ENCODE measurements around the gene PRKACB. TPM values are rescaled to one million over a fixed set of nuclear protein-coding genes. Genes with fewer than 3 reads are reported as not detected.

Gene PRKACB
- total RNA-seq = 22.1 and 25.6 TPM in 2 replicates

DNA sequence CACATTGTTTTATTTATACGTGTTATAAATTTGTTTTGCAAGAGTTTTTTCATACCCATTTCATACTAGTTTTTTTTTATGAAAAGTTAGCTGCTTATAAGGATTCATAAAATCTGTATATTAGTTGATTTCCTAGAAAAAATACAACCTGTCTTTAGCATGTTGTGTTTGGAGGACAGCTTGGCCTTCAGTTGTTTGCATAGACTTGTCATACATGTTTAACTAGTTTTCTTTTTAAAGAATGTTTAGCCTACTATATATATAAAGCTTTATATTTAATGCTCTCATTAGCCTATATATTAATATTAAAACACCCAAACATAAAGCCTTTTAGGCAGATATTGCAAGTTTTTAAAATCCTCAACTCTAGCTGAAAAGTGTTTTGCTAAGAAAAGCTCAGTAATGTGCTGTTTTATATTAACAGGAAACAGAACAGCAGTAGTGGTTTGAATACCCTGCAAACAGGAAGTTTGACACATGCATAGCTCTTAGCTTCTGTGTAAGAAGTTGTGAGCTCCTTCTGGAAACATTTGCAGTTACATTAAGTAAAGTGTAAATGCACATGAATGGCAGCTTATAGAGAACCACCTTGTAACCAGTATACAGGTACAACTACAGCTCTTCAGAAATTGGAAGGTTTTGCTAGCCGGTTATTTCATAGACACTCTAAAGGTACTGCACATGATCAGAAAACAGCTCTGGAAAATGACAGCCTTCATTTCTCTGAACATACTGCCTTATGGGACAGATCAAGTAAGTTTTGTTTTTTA is at the start of gene PRKACB:
TSS of gene PRKACB (plus strand) at position 476 of the 770 bp plus-strand sequence. CDS start at position 567, 91 bp downstream.
- peak; percentile 13 for DNase-seq (ENCODE audit: insufficient read length, low spot score, missing footprints)

DNA sequence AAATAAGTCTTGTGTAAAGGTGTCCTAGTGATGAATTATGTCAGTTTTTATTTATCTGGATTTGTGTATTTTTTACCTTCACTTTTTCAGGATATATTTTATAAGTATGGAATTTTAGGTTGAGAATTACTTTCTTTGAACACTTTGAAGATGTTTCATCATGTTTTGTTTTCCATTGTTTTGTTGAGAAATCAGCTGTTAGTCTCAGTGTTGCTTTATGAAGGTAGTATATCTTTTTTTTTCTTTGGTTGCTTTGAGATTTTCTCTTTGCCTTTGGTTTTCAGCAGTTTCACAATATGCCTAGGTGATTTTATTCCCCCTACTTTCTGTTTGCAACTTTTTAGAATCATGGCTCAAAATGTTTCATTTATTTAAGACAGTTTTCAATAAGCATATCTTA is 48.8 kb upstream of the PRKACB start:
- no peaks in the 10 kb centered on the region for H4K20me1 ChIP-seq (ENCODE audit: insufficient read depth, low read length)
- no peak overlapping the region for H3K4me2 ChIP-seq (ENCODE audit: insufficient read depth, low read length)
- no peak overlapping the region for H3K4me3 ChIP-seq (ENCODE audit: insufficient read depth, low read length)
- H3K79me2 ChIP-seq (ENCODE audit: insufficient read depth, low read length) = no peaks in the 10 kb centered on the region
- no peaks in the 10 kb centered on the region for H3K36me3 ChIP-seq (ENCODE audit: insufficient read depth, low read length)
- no peak for DNase-seq (ENCODE audit: insufficient read length, low spot score, missing footprints)
- TF ChIP-seq, protein P1, sequence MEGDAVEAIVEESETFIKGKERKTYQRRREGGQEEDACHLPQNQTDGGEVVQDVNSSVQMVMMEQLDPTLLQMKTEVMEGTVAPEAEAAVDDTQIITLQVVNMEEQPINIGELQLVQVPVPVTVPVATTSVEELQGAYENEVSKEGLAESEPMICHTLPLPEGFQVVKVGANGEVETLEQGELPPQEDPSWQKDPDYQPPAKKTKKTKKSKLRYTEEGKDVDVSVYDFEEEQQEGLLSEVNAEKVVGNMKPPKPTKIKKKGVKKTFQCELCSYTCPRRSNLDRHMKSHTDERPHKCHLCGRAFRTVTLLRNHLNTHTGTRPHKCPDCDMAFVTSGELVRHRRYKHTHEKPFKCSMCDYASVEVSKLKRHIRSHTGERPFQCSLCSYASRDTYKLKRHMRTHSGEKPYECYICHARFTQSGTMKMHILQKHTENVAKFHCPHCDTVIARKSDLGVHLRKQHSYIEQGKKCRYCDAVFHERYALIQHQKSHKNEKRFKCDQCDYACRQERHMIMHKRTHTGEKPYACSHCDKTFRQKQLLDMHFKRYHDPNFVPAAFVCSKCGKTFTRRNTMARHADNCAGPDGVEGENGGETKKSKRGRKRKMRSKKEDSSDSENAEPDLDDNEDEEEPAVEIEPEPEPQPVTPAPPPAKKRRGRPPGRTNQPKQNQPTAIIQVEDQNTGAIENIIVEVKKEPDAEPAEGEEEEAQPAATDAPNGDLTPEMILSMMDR (IDR thresholded peaks at IDR 0.05; ENCODE audit: extremely low read depth, low read depth, low read length) = no peak
- H3K4me1 ChIP-seq (ENCODE audit: insufficient read depth, low read length) = no peaks in the 10 kb centered on the region
- no peaks in the 10 kb centered on the region for H3K27me3 ChIP-seq (ENCODE audit: insufficient read depth, low read length)
- H3K9me3 ChIP-seq (ENCODE audit: low read depth, low read length) = no peaks in the 10 kb centered on the region
- no peak overlapping the region for H2AFZ ChIP-seq (ENCODE audit: low read length)
- H3K27ac ChIP-seq (ENCODE audit: low read depth, low read length) = no peak overlapping the region

More for the DNA sequence above, at the start of gene PRKACB:
- Histone ChIP-seq H3K79me2 (ENCODE audit: insufficient read depth, low read length) (no peaks in the 10 kb centered on the region), H3K27me3 (ENCODE audit: insufficient read depth, low read length) (no peaks in the 10 kb centered on the region), H2AFZ (ENCODE audit: low read length) (peak within 1 kb of the TSS; percentile 30), H3K4me2 (ENCODE audit: insufficient read depth, low read length) (peak within 1 kb of the TSS; percentile 42), H3K36me3 (ENCODE audit: insufficient read depth, low read length) (no peaks in the 10 kb centered on the region), H3K4me1 (ENCODE audit: insufficient read depth, low read length) (peaks cover 23% of the 10 kb centered on the region), H3K9me3 (ENCODE audit: low read depth, low read length) (no peaks in the 10 kb centered on the region), H3K27ac (ENCODE audit: low read depth, low read length) (peak within 1 kb of the TSS; percentile 36), H4K20me1 (ENCODE audit: insufficient read depth, low read length) (no peaks in the 10 kb centered on the region), H3K4me3 (ENCODE audit: insufficient read depth, low read length) (no peak within 1 kb of the TSS)
- TF ChIP-seq, protein P1 (IDR thresholded peaks at IDR 0.05; ENCODE audit: extremely low read depth, low read depth, low read length) = no peak

DNA sequence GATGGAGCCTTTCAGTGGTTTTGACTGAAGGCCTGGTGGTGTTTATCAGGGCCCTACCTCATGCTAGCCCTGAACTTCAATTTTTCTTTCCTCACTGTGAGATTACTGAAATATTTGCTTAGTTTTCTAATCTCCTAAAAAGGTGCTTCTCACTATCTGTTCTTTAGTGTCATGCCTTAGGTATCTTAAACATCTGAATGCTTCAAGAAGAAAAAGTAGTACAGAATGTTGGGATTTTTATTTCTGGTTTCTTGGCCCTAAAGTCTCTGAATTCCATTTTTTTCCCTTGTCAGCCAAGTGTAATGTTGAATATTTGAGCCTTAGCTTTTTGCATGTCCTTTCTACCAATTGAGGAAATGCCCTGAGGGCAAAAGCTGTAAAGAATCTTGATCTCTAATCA is 47.9 kb upstream of the PRKACB start:
- Histone ChIP-seq H2AFZ (ENCODE audit: low read length) (no peak overlapping the region), H3K27me3 (ENCODE audit: insufficient read depth, low read length) (no peaks in the 10 kb centered on the region), H3K36me3 (ENCODE audit: insufficient read depth, low read length) (no peaks in the 10 kb centered on the region), H3K4me2 (ENCODE audit: insufficient read depth, low read length) (no peak overlapping the region), H3K79me2 (ENCODE audit: insufficient read depth, low read length) (no peaks in the 10 kb centered on the region), H4K20me1 (ENCODE audit: insufficient read depth, low read length) (no peaks in the 10 kb centered on the region), H3K27ac (ENCODE audit: low read depth, low read length) (no peak overlapping the region), H3K9me3 (ENCODE audit: low read depth, low read length) (no peaks in the 10 kb centered on the region), H3K4me1 (ENCODE audit: insufficient read depth, low read length) (no peaks in the 10 kb centered on the region), H3K4me3 (ENCODE audit: insufficient read depth, low read length) (no peak overlapping the region)
- no peak for DNase-seq (ENCODE audit: insufficient read length, low spot score, missing footprints)
- TF ChIP-seq, protein P1 (IDR thresholded peaks at IDR 0.05; ENCODE audit: extremely low read depth, low read depth, low read length) = no peak

DNA sequence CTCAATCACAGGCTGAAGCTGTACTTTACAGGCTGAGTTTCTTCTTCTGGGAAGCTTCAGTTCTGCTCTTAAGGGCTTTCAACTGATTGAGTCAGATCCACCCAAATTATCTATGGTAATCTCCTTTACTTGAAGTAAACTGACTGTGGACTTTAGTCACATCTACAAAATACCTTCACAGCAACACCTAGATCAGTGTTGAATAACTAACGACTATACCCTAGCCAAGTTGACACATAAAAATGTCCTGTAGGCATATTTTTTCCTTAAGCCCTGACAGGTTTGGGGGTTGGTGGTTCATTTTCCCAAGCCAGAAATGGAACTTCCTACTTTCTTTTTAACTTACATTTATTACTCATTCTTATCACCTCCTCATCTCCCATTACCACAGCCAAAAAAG is 42.9 kb upstream of the PRKACB start:
- Histone ChIP-seq H3K27me3 (ENCODE audit: insufficient read depth, low read length) (no peaks in the 10 kb centered on the region), H3K27ac (ENCODE audit: low read depth, low read length) (no peak overlapping the region), H4K20me1 (ENCODE audit: insufficient read depth, low read length) (no peaks in the 10 kb centered on the region), H3K4me1 (ENCODE audit: insufficient read depth, low read length) (peaks cover 9% of the 10 kb centered on the region), H3K4me2 (ENCODE audit: insufficient read depth, low read length) (no peak overlapping the region), H3K36me3 (ENCODE audit: insufficient read depth, low read length) (no peaks in the 10 kb centered on the region), H3K4me3 (ENCODE audit: insufficient read depth, low read length) (no peak overlapping the region), H2AFZ (ENCODE audit: low read length) (no peak overlapping the region), H3K9me3 (ENCODE audit: low read depth, low read length) (no peaks in the 10 kb centered on the region), H3K79me2 (ENCODE audit: insufficient read depth, low read length) (no peaks in the 10 kb centered on the region)
- DNase-seq (ENCODE audit: insufficient read length, low spot score, missing footprints) = no peak
- TF ChIP-seq, protein P1 (IDR thresholded peaks at IDR 0.05; ENCODE audit: extremely low read depth, low read depth, low read length) = no peak
